HG02852 (cell line): Measurements from ENCODE around the gene MFAP2.
"Not testable (repeated sequence)": the region's sequence is repeated elsewhere in the genome, so short reads cannot be mapped to it uniquely, and the experiment has no call there.

ENCODE experiments used
- ATAC-seq: cut with Tn5 transposase; IDR thresholded peaks from one replicate; pipeline ENCODE4 v1.9.1; 2021; ENCODE audit warnings: mild to moderate bottlenecking, moderate library complexity; ENCODE audit not compliant: unreplicated experiment

Gene MFAP2

GRCh38 chr1:16965486-16966067 lies 14.8 kb downstream of the MFAP2 start:
- ATAC-seq: no peak

DNA sequence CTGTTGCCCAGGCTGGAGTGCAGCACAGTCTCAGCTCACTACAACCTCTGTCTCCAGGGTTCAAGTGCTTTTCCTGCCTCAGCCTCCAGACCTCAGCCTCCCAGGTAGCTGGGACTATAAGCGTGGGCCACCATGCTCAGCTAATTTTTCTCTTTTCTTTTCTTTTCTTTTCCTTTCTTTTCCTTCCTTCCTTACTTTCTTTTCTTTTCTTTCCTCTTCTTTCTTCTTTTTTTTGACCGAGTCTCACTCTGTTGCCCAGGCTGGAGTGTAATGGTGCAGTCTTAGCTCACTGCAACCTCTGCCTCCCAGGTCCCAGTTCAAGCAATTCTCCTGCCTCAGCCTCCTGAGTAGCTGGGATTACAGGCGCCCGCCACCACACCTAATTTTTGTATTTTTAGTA lies 16.3 kb downstream of the MFAP2 start:
- ATAC-seq: not testable (repeated sequence)

DNA sequence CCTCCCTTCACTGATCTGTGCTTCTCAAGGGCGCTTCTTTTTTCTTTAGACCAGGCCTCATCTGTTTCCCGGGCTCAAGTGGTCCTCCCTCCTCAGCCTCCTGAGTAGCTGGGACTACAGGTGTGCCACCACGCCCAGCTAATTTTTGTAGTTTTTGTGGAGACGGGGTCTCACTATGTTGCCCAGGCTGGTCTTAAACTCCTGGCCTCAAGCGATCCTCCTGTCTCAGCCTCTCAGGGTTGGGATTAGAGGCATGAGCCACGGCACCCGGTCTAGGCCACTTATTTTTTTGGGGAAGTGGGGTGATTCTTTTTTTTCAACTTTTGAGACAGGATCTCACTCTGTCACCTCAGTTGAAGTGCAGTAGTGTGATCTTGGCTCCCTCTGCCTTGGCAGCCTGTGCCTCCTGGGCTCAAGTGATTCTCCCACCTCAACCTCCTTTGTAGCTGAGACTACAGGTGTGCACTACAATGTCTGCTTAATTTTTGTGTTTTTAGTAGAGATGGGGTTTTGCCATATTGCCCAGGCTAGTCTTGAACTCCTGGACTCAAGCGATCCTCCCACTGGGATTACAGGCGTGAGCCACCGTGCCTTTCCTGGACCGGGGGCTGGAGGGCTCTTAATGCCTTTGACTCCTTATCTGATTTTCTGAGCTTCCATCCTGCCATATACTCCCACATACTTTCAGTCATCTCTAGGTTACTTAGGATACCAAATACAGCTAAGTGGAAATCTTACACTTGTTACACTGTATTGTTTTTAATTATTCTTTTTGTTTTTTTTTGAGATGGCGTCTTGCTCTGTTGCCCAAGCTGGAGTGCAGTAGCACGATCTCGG lies 18.9 kb downstream of the MFAP2 start:
- ATAC-seq: no peak

GRCh38 chr1:16960560-16961296 lies 19.7 kb downstream of the MFAP2 start:
- peak; percentile 62 for ATAC-seq

DNA sequence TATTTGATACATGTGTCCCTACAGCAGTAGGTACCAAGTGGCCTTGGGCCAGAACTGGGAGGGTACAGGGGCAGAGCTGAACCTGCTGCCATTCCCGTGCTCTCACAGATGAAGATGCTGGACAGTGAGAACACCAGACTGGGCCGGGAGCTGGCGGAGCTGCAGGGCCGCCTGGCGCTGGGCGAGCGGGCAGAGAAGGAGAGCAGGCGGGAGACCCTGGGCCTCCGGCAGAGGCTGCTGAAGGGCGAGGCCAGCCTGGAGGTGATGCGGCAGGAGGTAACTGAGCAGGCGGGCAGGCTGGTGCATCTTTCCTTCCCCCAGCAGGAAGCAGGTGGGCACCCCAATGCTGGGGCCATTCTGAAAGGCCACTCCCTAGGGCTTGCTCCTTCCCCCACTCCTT lies 21.9 kb downstream of the MFAP2 start:
- no peak for ATAC-seq

- no peak for ATAC-seq
Observed at GRCh38 chr1:16957731-16958130, 22.7 kb downstream of the MFAP2 start.

DNA sequence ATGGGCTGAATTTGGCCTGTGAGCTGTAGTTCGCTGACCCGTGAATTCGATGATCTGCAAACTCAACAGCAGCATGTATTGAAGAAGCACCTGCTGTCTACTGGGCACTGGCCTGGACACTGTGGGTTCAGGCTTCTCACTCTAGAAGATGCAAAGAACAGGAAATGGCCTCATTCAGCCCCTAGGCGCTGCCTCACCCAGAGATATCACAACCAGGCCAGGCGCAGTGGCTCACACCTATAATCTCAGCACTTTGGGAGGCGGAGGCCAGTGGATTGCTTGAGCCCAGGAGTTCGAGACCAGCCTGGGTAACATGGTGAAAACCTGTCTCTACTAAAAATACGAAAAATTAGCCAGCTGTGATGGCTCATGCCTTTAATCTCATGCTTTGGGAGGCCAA lies 23.6 kb downstream of the MFAP2 start:
- ATAC-seq: no peak

DNA sequence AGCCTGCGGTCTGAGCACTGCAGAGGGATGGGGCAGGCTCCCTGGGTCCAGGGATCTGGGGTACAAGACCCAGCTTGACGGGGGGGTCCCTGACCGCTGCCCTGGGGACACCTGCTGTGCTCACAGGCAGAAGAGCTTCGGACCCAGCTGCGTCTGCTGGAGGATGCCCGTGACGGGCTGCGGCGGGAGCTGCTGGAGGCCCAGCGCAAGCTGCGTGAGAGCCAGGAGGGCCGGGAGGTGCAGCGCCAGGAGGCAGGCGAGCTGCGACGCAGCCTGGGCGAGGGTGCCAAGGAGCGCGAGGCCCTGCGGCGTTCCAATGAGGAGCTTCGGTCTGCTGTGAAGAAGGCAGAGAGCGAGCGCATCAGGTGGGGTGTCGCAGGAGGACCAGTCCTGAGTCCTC lies 25.2 kb downstream of the MFAP2 start:
- no peak for ATAC-seq

DNA sequence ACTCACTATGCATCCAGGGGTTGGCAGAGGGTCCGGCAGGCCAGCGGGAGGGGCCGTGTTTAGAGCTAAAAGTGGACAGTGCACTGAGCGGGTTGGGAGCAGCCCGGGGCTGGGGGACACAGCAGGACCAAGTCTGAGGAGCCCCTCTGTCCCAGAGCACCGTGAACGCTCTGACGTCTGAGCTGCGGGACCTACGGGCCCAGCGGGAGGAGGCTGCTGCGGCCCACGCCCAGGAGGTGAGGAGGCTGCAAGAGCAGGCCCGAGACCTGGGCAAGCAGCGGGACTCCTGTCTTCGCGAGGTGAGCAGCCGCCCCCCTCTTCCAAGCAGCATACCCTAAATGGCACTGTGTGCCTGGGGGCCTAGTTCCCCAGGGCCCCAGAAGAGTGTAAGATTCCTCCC lies 25.8 kb downstream of the MFAP2 start:
- no peak for ATAC-seq

DNA sequence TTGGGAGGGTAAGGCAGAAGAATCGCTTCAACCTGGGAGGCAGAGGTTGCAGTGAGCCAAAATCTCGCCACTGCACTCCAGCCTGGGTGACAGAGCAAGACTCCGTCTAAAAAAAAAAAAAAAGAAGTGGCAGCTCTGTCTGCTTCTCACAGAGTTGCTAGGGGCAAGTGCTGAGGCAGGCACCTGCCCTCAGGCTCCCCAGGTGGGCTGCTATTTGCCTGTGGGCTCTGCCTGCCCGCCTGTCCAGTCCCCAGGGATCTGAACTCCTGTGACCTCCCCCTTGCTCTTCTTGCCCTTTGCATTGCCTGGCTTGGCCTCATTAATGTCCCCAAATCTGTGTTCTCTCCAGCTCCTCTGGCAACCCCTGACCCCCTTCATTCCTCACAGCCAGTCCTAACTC lies 28.0 kb downstream of the MFAP2 start:
- ATAC-seq: not testable (repeated sequence)

DNA sequence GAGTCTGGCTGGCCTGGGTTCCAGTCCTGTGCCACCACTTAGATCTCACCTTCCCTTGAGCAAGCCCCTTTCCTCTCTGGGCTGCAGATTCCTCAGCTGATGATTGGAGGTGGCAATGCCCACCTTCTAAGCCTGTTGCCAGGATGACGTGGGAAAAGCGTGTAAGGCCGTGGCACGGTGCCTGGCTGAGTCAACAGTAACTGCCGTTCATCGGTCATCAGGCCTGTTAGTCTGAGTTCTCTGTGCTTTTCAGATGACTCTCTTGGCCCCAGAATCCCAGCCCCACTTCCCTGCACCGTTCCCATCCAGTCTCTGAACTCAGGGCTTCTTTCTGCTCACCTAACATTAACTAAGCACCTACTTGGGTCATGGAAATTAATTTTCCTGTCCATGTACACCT lies 31.4 kb downstream of the MFAP2 start:
- not testable (repeated sequence) for ATAC-seq

GRCh38 chr1:16948282-16948891 lies 32.0 kb downstream of the MFAP2 start:
- not testable (repeated sequence) for ATAC-seq

- ATAC-seq: no peak
Observed at GRCh38 chr1:16946646-16947045, 33.8 kb downstream of the MFAP2 start.

- ATAC-seq: not testable (repeated sequence)
Observed at GRCh38 chr1:16946185-16946584, 34.2 kb downstream of the MFAP2 start.

DNA sequence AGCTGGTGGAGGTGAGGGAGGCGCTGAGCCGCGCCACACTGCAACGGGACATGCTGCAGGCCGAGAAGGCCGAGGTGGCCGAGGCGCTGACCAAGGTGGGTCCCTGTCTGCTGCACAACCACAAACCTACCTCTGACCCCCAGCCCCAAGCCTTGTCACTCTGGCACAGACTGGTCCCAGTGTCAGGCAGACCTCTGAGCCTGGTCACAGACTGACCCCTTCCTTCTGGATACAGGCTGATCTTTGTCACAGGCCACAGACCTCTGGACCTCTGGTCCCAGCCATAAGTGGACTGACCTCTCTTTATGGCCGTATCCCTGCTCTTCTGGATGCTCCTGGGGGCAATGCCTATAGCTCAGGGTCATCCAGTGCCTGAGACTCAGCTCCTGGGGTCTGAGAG lies 34.9 kb downstream of the MFAP2 start:
- ATAC-seq: not testable (repeated sequence)

GRCh38 chr1:16944038-16944437 lies 36.4 kb downstream of the MFAP2 start:
- ATAC-seq: no peak

DNA sequence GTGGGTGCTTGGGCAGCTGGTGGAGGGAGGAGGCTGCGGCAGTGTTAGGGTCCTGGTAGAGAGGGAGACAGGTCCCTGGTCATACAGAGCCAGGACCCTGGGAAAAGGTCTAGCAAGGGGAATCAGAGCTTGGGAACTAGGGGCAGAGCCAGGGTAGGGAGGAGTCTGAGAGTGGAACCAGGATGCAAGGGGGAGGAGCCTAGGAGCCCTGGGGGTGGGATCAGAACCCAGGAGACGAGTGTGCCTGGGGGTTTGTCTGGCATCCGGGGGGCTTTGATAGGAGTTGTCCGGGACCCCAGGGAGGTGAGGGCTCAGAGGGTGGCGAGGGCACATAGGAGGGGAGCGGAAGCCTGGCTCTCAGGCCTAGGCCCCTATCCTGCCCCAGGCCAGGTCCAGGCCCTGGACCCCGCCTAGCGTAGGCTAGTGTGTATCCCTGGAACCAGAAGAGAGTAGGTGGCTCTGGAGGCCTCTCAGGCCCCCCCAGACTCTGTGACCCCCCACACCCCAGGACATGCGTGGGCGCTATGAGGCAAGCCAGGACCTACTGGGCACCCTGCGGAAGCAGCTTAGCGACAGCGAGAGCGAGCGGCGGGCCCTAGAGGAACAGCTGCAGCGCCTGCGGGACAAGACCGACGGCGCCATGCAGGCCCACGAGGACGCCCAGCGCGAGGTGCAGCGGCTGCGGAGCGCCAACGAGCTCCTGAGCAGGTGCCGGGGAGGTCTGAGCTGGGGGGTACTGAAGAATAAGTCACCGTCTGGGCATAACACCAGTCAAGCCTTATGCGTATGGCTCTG lies 40.8 kb downstream of the MFAP2 start:
- ATAC-seq: not testable (repeated sequence)

DNA sequence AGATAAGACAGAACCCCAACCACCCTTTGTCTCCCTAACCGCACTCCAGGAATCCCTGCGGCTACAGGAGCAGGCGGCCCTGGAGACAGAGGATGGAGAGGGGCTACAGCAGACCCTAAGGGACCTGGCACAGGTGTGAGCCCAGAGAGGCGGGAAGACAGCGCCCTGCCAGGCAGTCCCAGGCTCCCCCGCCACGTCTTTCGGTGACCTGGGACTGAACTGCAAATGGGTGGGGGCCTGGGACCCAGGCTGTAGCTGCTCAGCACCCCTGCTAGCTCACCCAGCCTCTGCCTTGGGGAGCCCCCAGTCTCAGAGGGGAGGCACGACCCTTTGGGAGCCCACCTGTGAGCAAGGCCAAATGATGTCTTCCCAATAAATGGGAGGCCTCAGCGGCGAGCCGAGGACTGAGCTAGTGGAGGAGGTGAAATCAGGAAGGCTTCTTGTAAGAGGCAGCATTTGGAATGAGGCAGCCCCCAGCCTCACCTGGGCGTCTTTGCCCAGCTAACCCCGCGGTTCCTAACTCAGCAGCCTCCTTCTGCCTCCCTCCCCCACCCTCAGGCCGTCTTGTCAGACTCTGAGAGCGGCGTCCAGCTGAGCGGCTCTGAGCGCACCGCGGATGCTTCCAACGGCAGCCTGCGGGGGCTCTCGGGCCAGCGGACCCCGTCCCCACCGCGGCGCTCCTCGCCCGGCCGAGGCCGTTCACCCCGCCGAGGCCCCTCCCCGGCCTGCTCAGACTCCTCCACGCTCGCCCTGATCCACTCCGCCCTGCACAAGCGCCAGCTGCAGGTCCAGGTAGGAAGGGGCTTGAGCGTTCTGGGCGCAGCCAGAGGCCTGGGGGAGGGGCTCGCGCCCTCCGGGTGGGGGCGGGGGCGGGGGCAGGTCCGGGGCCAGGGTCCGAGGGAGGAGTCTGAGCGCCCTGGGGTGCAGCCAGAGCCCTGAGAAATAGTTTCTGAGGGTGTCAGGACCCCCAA lies 41.8 kb downstream of the MFAP2 start:
- ATAC-seq: no peak

DNA sequence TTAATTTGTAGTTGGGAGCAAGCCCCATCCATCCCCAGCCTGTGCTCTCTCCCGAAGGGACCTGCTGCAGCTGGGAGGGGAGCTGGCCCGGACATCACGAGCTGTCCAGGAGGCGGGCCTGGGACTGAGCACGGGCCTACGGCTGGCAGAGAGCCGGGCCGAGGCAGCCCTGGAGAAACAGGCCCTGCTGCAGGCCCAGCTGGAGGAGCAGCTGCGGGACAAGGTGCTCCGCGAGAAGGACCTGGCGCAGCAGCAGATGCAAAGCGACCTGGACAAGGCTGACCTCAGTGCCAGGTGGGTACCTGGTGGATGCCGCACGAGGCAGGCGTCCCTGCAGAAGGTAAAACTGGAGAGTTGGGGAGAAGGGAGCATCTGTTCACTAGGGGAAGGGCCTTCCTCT lies 43.8 kb downstream of the MFAP2 start:
- ATAC-seq: not testable (repeated sequence)
